Measurements from ENCODE around the gene AGAP3.
A peak's percentile ranks its signal among the peaks of the same experiment; 100 is the strongest.

The AGAP3 gene

GRCh38 chr7:151074817-151075661 lies 11.2 kb upstream of the AGAP3 start:
- no peak for DNase-seq

GRCh38 chr7:151075662-151075971 lies 10.7 kb upstream of the AGAP3 start:
- no peak for DNase-seq

- no peak for DNase-seq
Measured at GRCh38 chr7:151075978-151076426, 10.3 kb upstream of the AGAP3 start.

GRCh38 chr7:151076863-151077704 lies 9.2 kb upstream of the AGAP3 start:
- no peak for DNase-seq

GRCh38 chr7:151077705-151078232 lies 8.5 kb upstream of the AGAP3 start:
- no peak for DNase-seq

- no peak for DNase-seq
Measured at GRCh38 chr7:151078233-151079040, 7.8 kb upstream of the AGAP3 start.

GRCh38 chr7:151079199-151079910 lies 6.9 kb upstream of the AGAP3 start:
- no peak for DNase-seq

GRCh38 chr7:151080067-151080521 lies 6.2 kb upstream of the AGAP3 start:
- DNase-seq: no peak

- DNase-seq: peak; percentile 69
Measured at GRCh38 chr7:151080522-151081169, 5.6 kb upstream of the AGAP3 start, which contains the start of gene FASTK. Gene FASTK (minus strand): TSS chr7:151080809. CDS start chr7:151080766, 43 bp downstream.

- DNase-seq: no peak
Measured at GRCh38 chr7:151081170-151082101, 4.8 kb upstream of the AGAP3 start.

- DNase-seq: no peak
Measured at GRCh38 chr7:151082141-151083070, 3.9 kb upstream of the AGAP3 start.

- peak; percentile 39 for DNase-seq
Measured at GRCh38 chr7:151083071-151083823, 3.0 kb upstream of the AGAP3 start, which contains the start of gene TMUB1. Gene TMUB1 (minus strand): TSS chr7:151083493. CDS start chr7:151082563, 930 bp downstream.

GRCh38 chr7:151083824-151084160 lies 2.5 kb upstream of the AGAP3 start:
- DNase-seq: no peak

- DNase-seq: no peak
Measured at GRCh38 chr7:151085329-151085690, 965 bp upstream of the AGAP3 start.

- DNase-seq: no peak
Measured at GRCh38 chr7:151086802-151087244, 548 bp downstream of the AGAP3 start.

GRCh38 chr7:151087245-151088018 lies 1.2 kb downstream of the AGAP3 start:
- DNase-seq: peak; percentile 28
